ENCODE data around the gene PTDSS2.
"Not testable (repeated sequence)": the region's sequence is repeated elsewhere in the genome, so short reads cannot be mapped to it uniquely, and the experiment has no call there.

The PTDSS2 gene

GRCh38 chr11:469026-469683, 19.1 kb downstream of the PTDSS2 start:
- not testable (repeated sequence) for DNase-seq (ENCODE audit: low read depth)

- DNase-seq (ENCODE audit: low read depth) = peak; percentile 83
These were observed 19.8 kb downstream of the PTDSS2 start for GRCh38 chr11:469684-470560.

GRCh38 chr11:471468-472145, 21.5 kb downstream of the PTDSS2 start:
- DNase-seq (ENCODE audit: low read depth) = no peak

- no peak for DNase-seq (ENCODE audit: low read depth)
These were observed 22.2 kb downstream of the PTDSS2 start for GRCh38 chr11:472272-472671.

GRCh38 chr11:472816-473215, 22.7 kb downstream of the PTDSS2 start:
- no peak for DNase-seq (ENCODE audit: low read depth)

- no peak for DNase-seq (ENCODE audit: low read depth)
These were observed 23.3 kb downstream of the PTDSS2 start for GRCh38 chr11:473415-473814.

GRCh38 chr11:473962-474785, 24.1 kb downstream of the PTDSS2 start:
- DNase-seq (ENCODE audit: low read depth) = no peak

GRCh38 chr11:474914-475506, 24.9 kb downstream of the PTDSS2 start:
- no peak for DNase-seq (ENCODE audit: low read depth)

GRCh38 chr11:475941-476340, 25.9 kb downstream of the PTDSS2 start:
- DNase-seq (ENCODE audit: low read depth) = no peak

- DNase-seq (ENCODE audit: low read depth) = no peak
These were observed 26.3 kb downstream of the PTDSS2 start for GRCh38 chr11:476416-476815.

GRCh38 chr11:477052-477715, 27.1 kb downstream of the PTDSS2 start:
- no peak for DNase-seq (ENCODE audit: low read depth)

- no peak for DNase-seq (ENCODE audit: low read depth)
These were observed 29.2 kb downstream of the PTDSS2 start for GRCh38 chr11:479311-479710.

- no peak for DNase-seq (ENCODE audit: low read depth)
These were observed 34.5 kb downstream of the PTDSS2 start for GRCh38 chr11:484616-485015.

GRCh38 chr11:486189-486588, 36.1 kb downstream of the PTDSS2 start:
- no peak for DNase-seq (ENCODE audit: low read depth)

- no peak for DNase-seq (ENCODE audit: low read depth)
These were observed 37.5 kb downstream of the PTDSS2 start for GRCh38 chr11:487571-488021.

- DNase-seq (ENCODE audit: low read depth) = no peak
These were observed 38.0 kb downstream of the PTDSS2 start for GRCh38 chr11:488062-488461.

- DNase-seq (ENCODE audit: low read depth) = no peak
These were observed 38.5 kb downstream of the PTDSS2 start for GRCh38 chr11:488579-488978.

- DNase-seq (ENCODE audit: low read depth) = no peak
These were observed 38.9 kb downstream of the PTDSS2 start for GRCh38 chr11:488992-489391.

GRCh38 chr11:489610-490185, 39.6 kb downstream of the PTDSS2 start:
- DNase-seq (ENCODE audit: low read depth) = no peak

- no peak for DNase-seq (ENCODE audit: low read depth)
These were observed 40.3 kb downstream of the PTDSS2 start for GRCh38 chr11:490186-490929.
